H9 (cell line): ENCODE results near the gene EXOC2. TPM values are rescaled to one million over a fixed set of nuclear protein-coding genes. Genes with fewer than 3 reads are reported as not detected.

ENCODE experiments used
- DNase-seq: peaks from one replicate; pipeline ENCODE4 v3.0.0-alpha.2; 2017
- H2AFZ ChIP-seq: one replicate; pipeline ENCODE4 v1.6.1; 2013; ENCODE audit warnings: mild to moderate bottlenecking, low read length, control low read depth, moderate library complexity
- H2AK5ac ChIP-seq: 2 replicates; pipeline ENCODE4 v1.6.1; 2013; ENCODE audit warnings: low read length, control low read depth, mixed read lengths; ENCODE audit not compliant: insufficient read length
- H2BK120ac ChIP-seq: one replicate; pipeline ENCODE4 v1.6.1; 2013; ENCODE audit warnings: low read depth, mild to moderate bottlenecking, low read length, control low read depth, inconsistent platforms; ENCODE audit not compliant: poor library complexity, severe bottlenecking
- H2BK12ac ChIP-seq: 2 replicates; pipeline ENCODE4 v1.6.1; 2013; ENCODE audit warnings: low read length, control low read depth, mixed read lengths, low read depth; ENCODE audit not compliant: insufficient read length
- H2BK15ac ChIP-seq: 2 replicates; pipeline ENCODE4 v1.6.1; 2013; ENCODE audit warnings: low read depth, low read length, control low read depth
- H2BK20ac ChIP-seq: one replicate; pipeline ENCODE4 v1.6.1; 2013; ENCODE audit warnings: low read depth, mild to moderate bottlenecking, low read length, control low read depth, inconsistent platforms; ENCODE audit not compliant: poor library complexity, severe bottlenecking
- H2BK5ac ChIP-seq: 2 replicates; pipeline ENCODE4 v1.6.1; 2013; ENCODE audit warnings: low read length, control low read depth, mixed read lengths; ENCODE audit not compliant: insufficient read length
- H3K14ac ChIP-seq: 2 replicates; pipeline ENCODE4 v1.6.1; 2013; ENCODE audit warnings: low read length, control low read depth; ENCODE audit not compliant: insufficient read depth
- H3K18ac ChIP-seq: 2 replicates; pipeline ENCODE4 v1.6.1; 2013; ENCODE audit warnings: low read depth, mild to moderate bottlenecking, mixed read lengths, low read length, control low read depth; ENCODE audit not compliant: insufficient read length
- H3K23ac ChIP-seq: 2 replicates; pipeline ENCODE4 v1.6.1; 2013; ENCODE audit warnings: low read length, control low read depth, mixed read lengths, low read depth; ENCODE audit not compliant: insufficient read length
- H3K23me2 ChIP-seq: 2 replicates; pipeline ENCODE4 v1.6.1; 2013; ENCODE audit warnings: low read depth, mild to moderate bottlenecking, mixed read lengths, low read length, control low read depth; ENCODE audit not compliant: insufficient read length, poor library complexity, severe bottlenecking
- H3K27ac ChIP-seq: 2 replicates; pipeline ENCODE4 v1.5.1; 2013; ENCODE audit warnings: low read length, control low read depth, mixed read lengths, low read depth; ENCODE audit not compliant: insufficient read length
- H3K27me3 ChIP-seq: 2 replicates; pipeline ENCODE4 v1.6.1; 2013; ENCODE audit warnings: low read length, control low read depth, inconsistent platforms; ENCODE audit not compliant: insufficient read depth
- H3K4ac ChIP-seq: 2 replicates; pipeline ENCODE4 v1.6.1; 2013; ENCODE audit warnings: low read depth, mild to moderate bottlenecking, control low read depth, inconsistent platforms, low read length, moderate library complexity
- H3K4me1 ChIP-seq: 2 replicates; pipeline ENCODE4 v1.6.1; 2013; ENCODE audit warnings: low read length, control low read depth, inconsistent platforms; ENCODE audit not compliant: insufficient read depth
- H3K4me2 ChIP-seq: 2 replicates; pipeline ENCODE4 v1.6.1; 2013; ENCODE audit warnings: low read length, control low read depth, mixed read lengths; ENCODE audit not compliant: insufficient read length, insufficient read depth
- H3K56ac ChIP-seq: 2 replicates; pipeline ENCODE4 v1.6.1; 2013; ENCODE audit warnings: low read depth, mild to moderate bottlenecking, mixed read lengths, low read length, control low read depth; ENCODE audit not compliant: insufficient read length
- H3K79me1 ChIP-seq: 2 replicates; pipeline ENCODE4 v1.6.1; 2013; ENCODE audit warnings: low read depth, mild to moderate bottlenecking, moderate library complexity, low read length, control low read depth, inconsistent platforms; ENCODE audit not compliant: insufficient read depth, poor library complexity, severe bottlenecking
- H3K79me2 ChIP-seq: 2 replicates; pipeline ENCODE4 v1.6.1; 2013; ENCODE audit warnings: low read length, control low read depth, inconsistent platforms; ENCODE audit not compliant: insufficient read depth
- H3K9ac ChIP-seq: 2 replicates; pipeline ENCODE4 v1.6.1; 2013; ENCODE audit warnings: low read length, control low read depth, mixed read lengths; ENCODE audit not compliant: insufficient read length; ENCODE audit errors: extremely low read depth
- H3K9me3 ChIP-seq: one replicate; pipeline ENCODE4 v1.6.1; 2013; ENCODE audit warnings: low read depth, low read length, inconsistent platforms; ENCODE audit not compliant: control insufficient read depth
- H3T11ph ChIP-seq: one replicate; pipeline ENCODE4 v1.6.1; 2013; ENCODE audit warnings: mild to moderate bottlenecking, low read length, control low read depth, inconsistent platforms
- H4K20me1 ChIP-seq: one replicate; pipeline ENCODE4 v1.6.1; 2013; ENCODE audit not compliant: control insufficient read depth, insufficient read length, insufficient read depth
- H4K5ac ChIP-seq: 2 replicates; pipeline ENCODE4 v1.6.1; 2013; ENCODE audit warnings: low read depth, mild to moderate bottlenecking, mixed read lengths, low read length, control low read depth; ENCODE audit not compliant: insufficient read length
- H4K8ac ChIP-seq: replicated peaks from 2 replicates; pipeline ENCODE4 v1.6.1; 2013; ENCODE audit warnings: low read length, control low read depth, mixed read lengths, low read depth; ENCODE audit not compliant: insufficient read length
- H4K91ac ChIP-seq: 2 replicates; pipeline ENCODE4 v1.6.1; 2013; ENCODE audit warnings: low read depth, mild to moderate bottlenecking, moderate library complexity, mixed read lengths, low read length, control low read depth; ENCODE audit not compliant: insufficient read length
- H3K27ac Mint-ChIP-seq, 3 experiments: 2 replicates in 2 of 3; 3 replicates in 1 of 3; pipeline ENCODE4 v1.8.0; 2020 to 2021; ENCODE audit warnings: mixed read lengths in 3 of 3, mild to moderate bottlenecking in 1 of 3, moderate library complexity in 1 of 3
- H3K27me3 Mint-ChIP-seq: 2 replicates; pipeline ENCODE4 v1.8.0; 2021; ENCODE audit warnings: low read depth, mild to moderate bottlenecking, moderate library complexity, mixed read lengths
- H3K36me3 Mint-ChIP-seq, 3 experiments: 2 replicates in 2 of 3; 3 replicates in 1 of 3; pipeline ENCODE4 v1.8.0; 2020 to 2021; ENCODE audit warnings: low read depth in 3 of 3, mixed read lengths in 3 of 3; ENCODE audit not compliant: insufficient read depth in 1 of 3
- H3K4me1 Mint-ChIP-seq, 2 experiments: 2 replicates each; pipeline ENCODE4 v1.8.0; 2020; ENCODE audit warnings: mixed read lengths in 2 of 2
- H3K4me3 Mint-ChIP-seq, 2 experiments: 2 replicates in 1 of 2; 3 replicates in 1 of 2; pipeline ENCODE4 v1.8.0; 2020 to 2021; ENCODE audit warnings: mild to moderate bottlenecking in 2 of 2, mixed read lengths in 2 of 2, moderate library complexity in 1 of 2
- H3K9me3 Mint-ChIP-seq, 2 experiments: 2 replicates in 1 of 2; 3 replicates in 1 of 2; pipeline ENCODE4 v1.8.0; 2020; ENCODE audit warnings: mild to moderate bottlenecking in 2 of 2, mixed read lengths in 2 of 2, moderate library complexity in 1 of 2
- WGBS: extraction: QIAGEN DNeasy Blood & Tissue Kit; methylation state at CpG from one replicate; pipeline ENCODE4 v1.1.7; 2013; ENCODE audit warnings: missing lambda C conversion rate, low lambda C conversion rate, mixed read lengths; ENCODE audit not compliant: insufficient read length; ENCODE audit errors: extremely low coverage; 5-methylcytosine and 5-hydroxymethylcytosine counted together
- total RNA-seq: library from RNA; stranded (reverse); gene quantifications from 2 replicates; pipeline ENCODE4 v1.2.1, GENCODE V29; 2021
- TF ChIP-seq, protein P1 (sequence below): fragments of 200-600 bp; sonication (generic); conservative IDR thresholded peaks from 3 replicates; pipeline ENCODE4 v1.8.0; 2021; ENCODE audit warnings: antibody characterized with exemption, mild to moderate bottlenecking

The EXOC2 gene
- total RNA-seq, 1 experiment from 2014 or later: 29.9 TPM

DNA sequence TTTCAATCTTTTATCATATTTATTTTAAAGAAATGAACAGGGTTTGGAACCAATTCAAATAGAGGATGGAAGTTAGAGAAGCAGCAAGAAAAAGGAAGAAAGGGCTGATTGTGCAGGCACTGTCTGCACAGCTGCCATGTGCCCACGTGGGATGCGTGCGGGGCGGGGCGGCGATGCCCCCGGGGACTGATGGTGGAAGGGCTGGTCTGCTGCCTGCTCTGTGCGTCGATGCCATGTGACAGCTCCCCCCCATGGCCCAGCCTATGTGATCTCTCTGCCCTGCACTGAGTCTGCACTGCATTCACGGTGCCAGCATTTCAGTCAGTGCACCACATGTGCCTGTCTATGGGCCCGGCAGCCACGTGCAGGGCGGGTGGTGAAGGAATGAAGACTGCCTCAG is 205.0 kb downstream of the EXOC2 start:
- Histone ChIP-seq H4K8ac (no peak overlapping the region), H3K9ac (no peak overlapping the region), H2BK12ac (no peak overlapping the region), H3K27me3 (no peaks in the 10 kb centered on the region), H3K23me2 (no peaks in the 10 kb centered on the region), H3K23ac (no peak overlapping the region), H2BK5ac (no peak overlapping the region), H3K79me2 (no peaks in the 10 kb centered on the region), H4K20me1 (no peaks in the 10 kb centered on the region), H3K18ac (no peak overlapping the region), H3K14ac (no peak overlapping the region; the same call in 1 of the 2 replicates), H2BK120ac (no peak overlapping the region), H4K91ac (no peak overlapping the region), H3K4ac (no peak overlapping the region), H2BK15ac (no peak overlapping the region), H3K4me1 (no peaks in the 10 kb centered on the region), H2BK20ac (no peak overlapping the region), H2AK5ac (no peak overlapping the region), H3K56ac (no peak overlapping the region), H3K9me3 (peaks cover 15% of the 10 kb centered on the region), H3K27ac (no peak overlapping the region), H3K79me1 (no peaks in the 10 kb centered on the region), H3T11ph (no peak overlapping the region), H4K5ac (no peak overlapping the region), H2AFZ (no peak overlapping the region), H3K4me2 (no peak overlapping the region)
- peaks cover 2% of the 10 kb centered on the region; the same call in 1 of the 2 replicates for H3K27me3 Mint-ChIP-seq
- H3K4me1 Mint-ChIP-seq: no peaks in the 10 kb centered on the region
- no CpG with 5 or more reads among the region's 13 CpGs for WGBS
- no peak for DNase-seq
- TF ChIP-seq, protein P1, sequence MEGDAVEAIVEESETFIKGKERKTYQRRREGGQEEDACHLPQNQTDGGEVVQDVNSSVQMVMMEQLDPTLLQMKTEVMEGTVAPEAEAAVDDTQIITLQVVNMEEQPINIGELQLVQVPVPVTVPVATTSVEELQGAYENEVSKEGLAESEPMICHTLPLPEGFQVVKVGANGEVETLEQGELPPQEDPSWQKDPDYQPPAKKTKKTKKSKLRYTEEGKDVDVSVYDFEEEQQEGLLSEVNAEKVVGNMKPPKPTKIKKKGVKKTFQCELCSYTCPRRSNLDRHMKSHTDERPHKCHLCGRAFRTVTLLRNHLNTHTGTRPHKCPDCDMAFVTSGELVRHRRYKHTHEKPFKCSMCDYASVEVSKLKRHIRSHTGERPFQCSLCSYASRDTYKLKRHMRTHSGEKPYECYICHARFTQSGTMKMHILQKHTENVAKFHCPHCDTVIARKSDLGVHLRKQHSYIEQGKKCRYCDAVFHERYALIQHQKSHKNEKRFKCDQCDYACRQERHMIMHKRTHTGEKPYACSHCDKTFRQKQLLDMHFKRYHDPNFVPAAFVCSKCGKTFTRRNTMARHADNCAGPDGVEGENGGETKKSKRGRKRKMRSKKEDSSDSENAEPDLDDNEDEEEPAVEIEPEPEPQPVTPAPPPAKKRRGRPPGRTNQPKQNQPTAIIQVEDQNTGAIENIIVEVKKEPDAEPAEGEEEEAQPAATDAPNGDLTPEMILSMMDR: no peak
- H3K9me3 Mint-ChIP-seq: peaks cover 13 to 29% of the 10 kb centered on the region in 2 experiments
- H3K36me3 Mint-ChIP-seq: peaks cover 39 to 69% (median 64%) of the 10 kb centered on the region in 3 experiments
- H3K27ac Mint-ChIP-seq: no peak overlapping the region; a peak in 1 of 7 replicates
- H3K4me3 Mint-ChIP-seq: no peak overlapping the region
